SJCRH30 (cell line): ENCODE data around the gene PCDHA1. TPM values are rescaled to one million over a fixed set of nuclear protein-coding genes. Genes with fewer than 3 reads are reported as not detected.

Experiments
- DNase-seq, 2 experiments: peaks; one replicate each; pipeline ENCODE4 v3.0.0-alpha.2; 2015 to 2020
- H3K27ac ChIP-seq: fragments of 250-450 bp; sonication (Bioruptor Pico); 2 replicates; pipeline ENCODE4 v1.5.1; 2020; ENCODE audit warnings: mild to moderate bottlenecking, moderate library complexity
- H3K27me3 ChIP-seq: fragments of 250-450 bp; sonication (Bioruptor Pico); 2 replicates; pipeline ENCODE4 v1.5.1; 2020; ENCODE audit warnings: mild to moderate bottlenecking, moderate library complexity
- H3K36me3 ChIP-seq: fragments of 250-450 bp; sonication (Bioruptor Pico); 2 replicates; pipeline ENCODE4 v1.5.1; 2020; ENCODE audit warnings: mild to moderate bottlenecking, moderate library complexity
- H3K4me1 ChIP-seq: fragments of 250-450 bp; sonication (Bioruptor Pico); 2 replicates; pipeline ENCODE4 v1.5.1; 2020; ENCODE audit warnings: mild to moderate bottlenecking, moderate library complexity
- H3K4me3 ChIP-seq: fragments of 250-450 bp; sonication (Bioruptor Pico); 2 replicates; pipeline ENCODE4 v1.5.1; 2020; ENCODE audit warnings: mild to moderate bottlenecking, moderate library complexity
- H3K9me3 ChIP-seq: fragments of 250-450 bp; sonication (Bioruptor Pico); replicated peaks from 2 replicates; pipeline ENCODE4 v1.5.1; 2020; ENCODE audit warnings: mild to moderate bottlenecking, moderate library complexity
- total RNA-seq: library from RNA; depleted of rRNA; stranded (reverse); fragments of >200 nt; shearing (Covaris generic); gene quantifications from 2 replicates; pipeline ENCODE4 v1.2.3, GENCODE V29; 2014; rRNA removed

Gene PCDHA1
- total RNA-seq, 1 experiment from 2014 or later, result not detected

GRCh38 chr5:141042555-141042954, 256.6 kb downstream of the PCDHA1 start:
- H3K27ac ChIP-seq, result no peak overlapping the region
- DNase-seq, result no peak
- no peaks in the 10 kb centered on the region for H3K36me3 ChIP-seq
- H3K4me1 ChIP-seq, result no peaks in the 10 kb centered on the region
- no peak overlapping the region for H3K4me3 ChIP-seq
- H3K9me3 ChIP-seq, result no peaks in the 10 kb centered on the region
- no peaks in the 10 kb centered on the region for H3K27me3 ChIP-seq

GRCh38 chr5:141050622-141051520, 264.9 kb downstream of the PCDHA1 start, which contains the start of gene PCDHB1:
Gene PCDHB1, plus strand, starts transcription at chr5:141051374. Its CDS starts 97 bp downstream, at chr5:141051471.
- H3K27ac ChIP-seq, result no peak within 1 kb of the TSS
- no peak within 1 kb of the TSS for H3K4me3 ChIP-seq
- no peaks in the 10 kb centered on the region for H3K4me1 ChIP-seq
- DNase-seq, result no peak
- H3K9me3 ChIP-seq, result no peaks in the 10 kb centered on the region
- H3K36me3 ChIP-seq, result no peaks in the 10 kb centered on the region
- 0 out of 2 replicates have a peak, but pooled peaks cover 5% of the 10 kb centered on the region for H3K27me3 ChIP-seq

- H3K36me3 ChIP-seq, result no peaks in the 10 kb centered on the region
- no peak overlapping the region for H3K27ac ChIP-seq
- no peaks in the 10 kb centered on the region for H3K9me3 ChIP-seq
- no peaks in the 10 kb centered on the region for H3K4me1 ChIP-seq
- DNase-seq, result no peak
- H3K27me3 ChIP-seq, result 0 out of 2 replicates have a peak, but pooled peaks cover 5% of the 10 kb centered on the region
- H3K4me3 ChIP-seq, result no peak overlapping the region
Observed at GRCh38 chr5:141051521-141051866, 265.6 kb downstream of the PCDHA1 start.

Other genes starting within 250 kb of the PCDHA1 start
- 0.57 and 1.3 TPM in 2 replicates for gene EIF4EBP3, start 238.5 kb upstream of the PCDHA1 start, total RNA-seq
- 27.5 and 36.1 TPM in 2 replicates for gene SRA1, start 228.7 kb upstream of the PCDHA1 start, total RNA-seq
- gene APBB3, start 221.5 kb upstream of the PCDHA1 start, total RNA-seq, result 10.2 and 16.9 TPM in 2 replicates
- 61.2 and 62.3 TPM in 2 replicates for gene SLC35A4, start 221.3 kb upstream of the PCDHA1 start, total RNA-seq
- 0.18 and 0.38 TPM in 2 replicates for gene CD14, start 153.0 kb upstream of the PCDHA1 start, total RNA-seq
- gene TMCO6, start 146.7 kb upstream of the PCDHA1 start, total RNA-seq, result 11.1 and 11.3 TPM in 2 replicates
- gene NDUFA2, start 138.5 kb upstream of the PCDHA1 start, total RNA-seq, result 86.0 and 106 TPM in 2 replicates
- gene IK, start 138.3 kb upstream of the PCDHA1 start, total RNA-seq, result 94.5 and 100 TPM in 2 replicates
- gene WDR55, start 121.2 kb upstream of the PCDHA1 start, total RNA-seq, result 15.5 and 17.9 TPM in 2 replicates
- gene DND1, start 112.6 kb upstream of the PCDHA1 start, total RNA-seq, result 0.41 and 1.8 TPM in 2 replicates
- 75.2 and 82.0 TPM in 2 replicates for gene HARS1, start 94.8 kb upstream of the PCDHA1 start, total RNA-seq
- 27.1 TPM in 2 replicates for gene HARS2, start 94.7 kb upstream of the PCDHA1 start, total RNA-seq
- gene ZMAT2, start 85.7 kb upstream of the PCDHA1 start, total RNA-seq, result 62.4 and 67.9 TPM in 2 replicates
- gene PCDHA2, start 8.7 kb downstream of the PCDHA1 start, total RNA-seq, result not detected in 2 replicates
- gene PCDHA3, start 14.9 kb downstream of the PCDHA1 start, total RNA-seq, result 0.02 TPM in 1 of 2 replicates, not detected in the other
- gene PCDHA4, start 20.9 kb downstream of the PCDHA1 start, total RNA-seq, result not detected in 2 replicates
- gene PCDHA5, start 35.5 kb downstream of the PCDHA1 start, total RNA-seq, result 0.08 and 0.18 TPM in 2 replicates
- gene PCDHA6, start 41.8 kb downstream of the PCDHA1 start, total RNA-seq, result 0.10 TPM in 1 of 2 replicates, not detected in the other
- not detected in 2 replicates for gene PCDHA7, start 48.1 kb downstream of the PCDHA1 start, total RNA-seq
- 0.05 and 0.08 TPM in 2 replicates for gene PCDHA8, start 55.0 kb downstream of the PCDHA1 start, total RNA-seq
- 0.02 TPM in 1 of 2 replicates, not detected in the other for gene PCDHA9, start 62.2 kb downstream of the PCDHA1 start, total RNA-seq
- 0.05 and 0.16 TPM in 2 replicates for gene PCDHA10, start 69.8 kb downstream of the PCDHA1 start, total RNA-seq
- gene PCDHA11, start 82.8 kb downstream of the PCDHA1 start, total RNA-seq, result not detected in 2 replicates
- gene PCDHA12, start 89.2 kb downstream of the PCDHA1 start, total RNA-seq, result not detected in 2 replicates
- gene PCDHA13, start 96.0 kb downstream of the PCDHA1 start, total RNA-seq, result 0.05 TPM in 1 of 2 replicates, not detected in the other
- not detected in 2 replicates for gene PCDHAC1, start 140.2 kb downstream of the PCDHA1 start, total RNA-seq
- 0.08 TPM in 1 of 2 replicates, not detected in the other for gene PCDHAC2, start 180.3 kb downstream of the PCDHA1 start, total RNA-seq